Activated CD8-positive, alpha-beta memory T cell treated with anti-CD3 and anti-CD28 coated beads, Interleukin-2, amount 50 U/mL, for 24 hours (primary cell): ENCODE measurements around the gene SLC7A8.

Experiments used
- DNase-seq: peaks from one replicate; pipeline ENCODE4 v3.0.0-alpha.2; 2020; ENCODE audit errors: extremely low read depth

The SLC7A8 gene

DNA sequence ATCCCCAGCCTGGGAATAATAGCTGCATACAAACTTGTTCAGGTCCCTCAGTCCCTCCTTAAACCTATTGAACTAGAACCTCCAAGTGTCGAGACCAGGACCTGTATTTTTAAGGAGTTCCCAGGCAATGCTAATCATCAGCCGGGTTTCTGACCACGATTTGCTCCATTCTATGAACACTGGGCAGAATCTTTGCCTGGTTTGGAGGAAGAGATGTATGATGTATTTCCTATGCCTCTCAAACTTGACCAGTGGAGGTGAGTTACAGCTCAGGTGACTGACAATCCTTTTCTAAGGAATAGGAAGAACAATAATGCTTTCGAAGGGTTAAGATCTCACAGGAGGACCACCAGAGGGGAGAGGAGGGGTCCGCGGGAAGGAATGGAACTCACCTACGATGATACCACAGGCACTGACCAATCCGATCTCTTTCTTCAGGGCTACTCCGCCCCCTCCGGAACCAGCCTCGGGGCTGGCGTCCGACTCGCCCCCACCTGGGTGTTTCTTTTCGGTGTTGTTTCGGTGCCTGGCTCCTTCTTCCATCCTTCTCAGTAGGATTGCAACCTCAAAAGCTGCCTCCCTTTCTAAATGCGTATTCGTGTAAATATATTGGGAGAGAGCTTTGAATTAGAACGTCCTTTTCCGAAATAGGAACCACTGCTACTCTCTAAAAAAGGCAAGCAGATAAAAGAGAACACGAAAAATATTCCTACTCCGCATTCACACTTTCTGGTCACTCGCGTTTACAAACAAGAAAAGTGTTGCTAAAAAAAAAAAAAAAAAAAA, 895 bp downstream of the SLC7A8 start:
- no peak for DNase-seq

DNA sequence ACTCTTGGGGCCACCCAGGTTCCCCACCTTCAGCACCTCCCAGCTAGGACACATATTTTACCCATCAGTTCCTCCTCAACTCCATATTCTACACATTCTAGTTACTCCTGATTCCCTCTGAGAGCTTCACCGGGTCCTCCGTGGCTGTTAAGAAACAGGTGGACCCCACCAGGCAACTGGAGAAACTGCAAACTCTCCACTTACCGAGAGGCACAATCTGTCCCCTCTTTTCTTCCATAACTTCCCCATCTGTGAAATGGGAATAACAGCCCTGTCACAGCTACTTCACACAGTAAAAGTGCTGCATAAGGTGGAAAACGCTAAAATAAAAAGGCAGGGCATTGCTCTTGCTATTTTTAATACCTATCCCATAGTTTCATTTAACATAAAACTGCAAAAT, 1.5 kb downstream of the SLC7A8 start:
- no peak for DNase-seq

DNA sequence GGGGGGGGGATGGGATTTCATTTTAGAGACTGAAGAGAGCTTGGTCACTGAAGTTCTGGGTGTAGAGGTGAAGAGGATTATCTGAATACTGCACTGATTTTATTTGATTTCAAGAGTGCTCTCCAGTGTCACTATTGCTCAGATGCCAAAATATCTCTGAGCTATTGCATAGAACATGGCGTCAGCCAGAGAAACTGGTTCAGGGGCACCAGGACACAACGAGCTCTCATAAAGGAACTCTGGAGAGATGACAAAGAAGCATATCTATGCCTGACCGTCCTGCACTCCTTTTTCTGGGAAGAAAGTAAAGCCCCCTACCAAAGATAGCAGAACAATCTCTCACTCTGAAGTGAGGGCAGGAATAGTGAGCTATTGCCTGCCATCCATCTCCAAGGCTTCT, 2.0 kb downstream of the SLC7A8 start:
- DNase-seq = no peak

DNA sequence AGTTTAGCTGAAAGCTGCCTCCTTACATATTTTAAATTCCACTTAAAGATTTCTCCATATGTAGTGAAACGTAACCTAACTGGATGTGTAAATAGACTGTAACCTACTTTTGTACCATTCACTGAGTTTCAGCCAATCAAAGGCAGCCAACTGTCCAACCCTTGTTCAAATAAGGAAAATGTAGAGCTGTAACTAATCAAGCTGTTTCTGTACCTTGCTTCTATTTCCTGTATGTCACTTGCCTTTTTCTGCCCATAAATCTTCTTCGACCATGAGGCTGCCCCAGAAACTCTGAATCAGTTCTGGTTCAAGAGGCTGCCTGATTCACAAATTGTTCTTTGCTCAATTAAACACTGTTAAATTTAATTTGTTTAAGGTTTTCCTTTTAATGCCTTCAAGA, 6.3 kb downstream of the SLC7A8 start:
- no peak for DNase-seq

DNA sequence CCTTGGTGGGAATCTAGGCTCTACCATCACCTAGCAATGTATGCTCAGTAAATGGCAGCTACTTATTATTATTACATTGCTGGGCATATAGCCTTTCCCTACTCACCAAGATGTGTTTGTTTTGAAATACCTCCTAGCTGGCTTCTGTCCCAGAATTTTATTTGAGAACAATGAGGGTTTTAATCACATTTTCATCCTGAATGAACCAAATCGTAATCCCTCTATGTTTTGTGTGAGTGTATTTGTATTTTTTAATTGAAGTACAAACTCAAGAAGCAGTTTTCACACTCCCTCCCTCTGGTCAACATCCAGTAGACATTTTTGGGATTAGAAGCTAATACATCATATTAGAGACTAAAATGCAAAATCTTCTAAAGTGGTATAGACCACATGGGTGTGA, 7.6 kb downstream of the SLC7A8 start:
- DNase-seq = no peak

DNA sequence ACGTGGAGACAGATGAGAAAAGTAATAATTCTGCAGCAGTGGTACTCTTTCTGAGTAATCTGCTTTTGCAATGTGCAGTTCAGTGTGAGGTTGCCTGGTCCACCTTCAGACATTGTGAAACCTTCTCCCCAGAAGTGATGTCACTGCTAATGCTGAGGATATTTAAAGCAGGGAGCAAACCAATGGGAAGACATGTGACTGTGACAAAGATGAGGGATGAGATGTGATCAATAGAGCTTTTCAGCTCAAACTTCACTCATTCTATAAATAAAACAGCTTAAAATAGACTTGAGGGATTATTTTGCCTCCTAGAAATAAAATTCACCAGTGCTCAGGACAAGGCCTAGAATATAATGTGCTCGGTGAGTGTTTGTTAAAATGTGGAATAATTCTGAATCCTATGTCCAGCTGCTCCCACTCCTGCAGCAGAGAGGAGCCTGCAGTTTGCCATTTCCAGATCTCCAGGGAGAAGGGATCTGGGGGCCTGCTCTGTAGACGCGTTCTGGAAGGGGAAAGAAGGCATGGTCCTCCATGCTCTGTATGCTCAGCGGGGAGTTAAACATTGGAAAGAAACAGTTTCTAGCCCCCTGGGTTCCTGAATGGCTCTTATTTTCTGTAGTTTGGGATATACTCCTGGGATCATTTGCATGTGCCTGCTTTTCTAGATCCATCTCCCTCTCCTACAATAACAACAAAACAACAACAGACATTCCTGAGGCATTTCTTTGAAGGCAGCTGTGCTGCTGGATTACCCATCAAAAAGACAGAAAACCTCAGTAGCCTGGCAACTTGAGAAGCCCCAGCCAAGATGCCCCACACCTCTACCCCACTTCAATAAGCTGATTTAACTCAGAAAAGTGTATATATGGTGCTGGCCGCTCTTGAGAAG, 8.9 kb downstream of the SLC7A8 start:
- no peak for DNase-seq

DNA sequence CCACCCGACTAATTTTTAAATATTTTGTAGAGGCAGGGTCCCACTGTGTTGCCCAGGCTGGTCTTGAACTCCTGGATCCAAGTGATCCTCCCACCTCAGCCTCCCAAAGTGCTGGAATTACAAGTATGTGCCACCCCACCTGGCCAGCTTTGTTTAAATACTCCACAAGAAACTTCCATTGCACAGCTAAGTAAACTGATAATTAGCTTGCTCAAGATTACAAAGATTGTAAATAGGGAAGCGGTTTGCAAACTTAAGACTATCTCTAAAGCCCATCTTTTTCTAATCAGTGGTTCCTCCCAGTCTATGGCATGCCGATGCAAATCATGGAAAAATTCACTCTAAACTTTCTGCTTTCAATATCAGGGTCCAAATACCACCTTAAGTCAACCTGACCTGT, 9.7 kb downstream of the SLC7A8 start:
- no peak for DNase-seq

DNA sequence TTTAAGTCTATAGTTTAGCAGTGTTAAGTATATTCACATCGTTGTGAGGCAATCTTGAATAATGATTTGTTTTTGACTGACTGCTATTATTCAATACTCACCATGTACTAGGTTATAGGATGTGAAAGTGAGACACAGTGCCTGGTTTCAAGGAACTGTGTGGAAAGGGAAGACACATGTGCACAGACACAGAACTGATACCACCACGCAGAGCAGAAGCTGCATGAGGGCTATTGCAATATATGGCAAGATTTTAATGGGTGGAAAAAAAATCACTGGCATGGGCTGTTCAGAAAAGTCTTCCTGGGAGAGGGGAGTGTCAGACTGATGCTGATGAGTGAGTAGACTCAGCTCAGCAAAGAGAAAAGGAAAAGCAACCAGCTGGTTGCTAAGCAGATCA, 10.4 kb downstream of the SLC7A8 start:
- no peak for DNase-seq

DNA sequence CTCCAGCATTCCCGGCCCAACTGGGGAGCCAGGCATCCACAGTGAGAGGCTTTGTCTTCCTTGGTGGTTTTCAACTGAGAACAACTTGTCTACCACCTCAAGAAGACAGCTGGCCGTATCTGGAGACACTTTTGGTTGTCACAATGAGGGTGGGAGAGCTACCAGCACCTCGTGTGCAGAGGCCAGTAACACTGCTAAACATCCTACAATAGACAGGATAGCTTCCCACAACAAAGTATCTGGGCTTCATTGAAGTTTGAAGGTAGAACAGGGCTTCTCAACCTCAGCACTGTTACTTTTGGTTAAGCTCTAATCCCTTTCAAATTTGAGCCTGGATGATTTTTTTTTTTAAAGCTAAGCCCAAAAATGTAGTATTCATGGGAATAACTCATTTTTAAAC, 10.9 kb downstream of the SLC7A8 start:
- DNase-seq = no peak

DNA sequence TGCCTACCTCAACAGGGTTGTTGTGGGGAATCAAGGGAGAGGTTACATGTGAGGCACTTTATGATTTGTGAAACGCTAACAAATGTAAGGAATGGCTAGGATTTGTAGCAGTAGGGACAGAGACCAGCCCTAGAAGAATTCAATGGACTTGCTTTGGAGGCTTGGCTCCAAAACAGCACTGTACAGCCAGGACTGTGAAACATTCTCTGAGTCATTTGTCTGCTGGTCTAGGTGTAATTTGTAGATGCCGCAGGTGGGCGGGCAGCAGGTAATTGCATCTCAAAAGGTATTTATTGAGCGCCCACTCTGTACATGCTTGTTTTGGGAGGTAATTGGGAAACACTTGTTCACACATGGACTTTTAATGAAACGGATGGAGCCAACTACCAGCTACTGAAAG, 11.4 kb downstream of the SLC7A8 start:
- DNase-seq = no peak

DNA sequence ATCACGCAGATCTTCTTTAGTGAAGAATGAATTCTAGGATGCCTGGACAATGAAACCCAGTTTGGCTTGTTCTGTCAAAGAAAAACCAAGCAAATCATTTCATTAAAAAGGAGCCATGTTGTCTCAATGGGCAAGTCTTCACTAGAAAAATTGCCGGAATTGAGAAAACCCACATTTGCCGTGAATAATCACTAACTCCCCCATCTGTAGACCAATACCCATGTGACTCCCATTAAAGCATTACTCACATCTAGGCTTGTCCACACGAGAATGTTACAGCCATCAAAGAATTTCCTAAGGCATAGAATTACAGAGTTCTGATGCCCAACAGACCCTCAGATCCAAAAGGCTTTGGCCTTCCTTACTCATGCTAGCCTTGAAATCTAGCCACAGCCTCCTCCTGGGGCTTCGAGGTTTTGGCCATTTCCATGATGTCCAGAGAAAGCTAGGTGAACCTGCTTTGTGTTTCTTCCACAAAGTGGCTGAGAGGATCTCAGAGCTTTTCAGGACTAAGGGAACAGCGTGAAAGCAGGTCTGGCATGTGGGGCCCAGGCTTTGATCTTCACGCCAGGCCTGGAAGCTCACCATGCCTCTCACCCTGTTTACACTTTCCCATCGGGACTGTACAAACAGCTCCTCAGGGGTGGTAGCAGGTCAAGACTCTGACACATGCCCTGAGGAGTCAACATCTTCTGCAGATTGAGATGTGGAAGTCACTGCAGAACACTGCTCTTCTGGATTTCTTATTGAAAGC, 12.1 kb downstream of the SLC7A8 start:
- DNase-seq = no peak

DNA sequence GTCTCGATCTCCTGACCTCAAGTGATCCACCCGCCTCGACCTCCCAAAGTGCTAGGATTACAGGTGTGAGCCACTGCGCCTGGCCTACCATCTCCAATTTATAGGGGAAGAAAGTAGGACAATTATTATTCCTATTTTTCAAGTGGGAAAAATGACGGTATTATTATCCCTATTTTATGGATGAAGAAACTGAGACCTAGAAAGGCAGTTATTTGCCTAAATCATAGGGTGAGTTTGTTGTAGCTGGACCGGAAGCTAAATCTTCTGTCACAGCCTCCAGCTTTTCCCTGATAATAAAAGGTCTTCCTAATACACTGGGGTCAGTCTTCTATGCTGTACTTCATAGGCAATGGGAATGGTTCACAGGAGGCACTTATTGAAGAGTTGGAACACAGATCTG, 13.8 kb downstream of the SLC7A8 start:
- DNase-seq = no peak

DNA sequence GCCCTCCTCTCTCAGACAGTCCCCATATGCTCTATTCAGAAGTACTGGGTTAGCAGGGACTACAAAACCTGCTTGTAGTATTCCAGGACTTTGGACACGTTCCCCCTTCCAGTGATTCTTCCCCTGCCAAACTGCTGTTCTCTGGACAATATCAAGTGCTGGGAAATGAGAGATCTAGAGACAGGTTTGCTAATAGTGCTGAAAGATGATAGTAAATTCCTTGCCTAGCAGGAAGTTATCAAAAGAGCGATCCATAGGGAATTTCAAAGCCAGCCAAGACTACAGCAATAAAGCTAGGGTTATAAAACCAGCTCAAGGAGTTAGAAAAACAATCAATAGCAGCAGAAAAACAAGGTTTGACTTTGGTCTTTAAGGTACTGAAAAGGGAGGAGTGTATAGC, 15.2 kb downstream of the SLC7A8 start:
- DNase-seq = no peak

DNA sequence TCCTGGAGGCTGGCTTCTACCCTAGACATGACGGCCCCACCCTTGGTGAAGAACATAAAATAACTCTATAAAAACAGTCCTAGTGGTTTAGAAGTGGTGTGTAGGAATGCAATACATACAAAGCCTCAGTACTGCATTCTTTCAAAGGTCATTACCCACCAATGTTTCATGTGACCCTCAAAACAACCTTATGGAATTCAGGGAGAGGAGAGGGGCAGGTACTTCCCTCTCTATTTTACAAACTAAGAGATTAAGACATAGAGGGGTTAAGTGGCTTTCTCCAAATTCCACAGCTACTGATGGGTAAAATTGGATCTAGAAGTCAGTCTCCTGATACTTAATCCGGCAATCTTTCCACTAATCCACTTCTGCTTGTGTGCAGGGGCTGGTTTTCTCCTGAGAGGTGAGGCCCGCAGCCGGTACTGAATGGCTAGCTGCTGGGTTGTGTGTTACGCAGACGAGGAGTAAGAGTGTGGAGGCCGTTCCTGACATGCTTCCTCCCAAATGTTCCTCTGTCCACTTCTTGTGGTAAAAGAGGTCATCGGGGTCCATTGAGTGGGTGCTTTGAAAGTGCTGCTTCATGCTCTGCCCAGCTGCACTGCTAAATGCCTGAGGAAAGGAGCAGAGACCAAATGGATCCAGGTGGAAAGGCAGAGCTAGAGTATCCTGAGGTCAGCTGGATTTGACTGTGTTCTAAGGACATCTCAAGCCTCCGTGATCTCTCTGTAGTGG, 16.2 kb downstream of the SLC7A8 start:
- no peak for DNase-seq

DNA sequence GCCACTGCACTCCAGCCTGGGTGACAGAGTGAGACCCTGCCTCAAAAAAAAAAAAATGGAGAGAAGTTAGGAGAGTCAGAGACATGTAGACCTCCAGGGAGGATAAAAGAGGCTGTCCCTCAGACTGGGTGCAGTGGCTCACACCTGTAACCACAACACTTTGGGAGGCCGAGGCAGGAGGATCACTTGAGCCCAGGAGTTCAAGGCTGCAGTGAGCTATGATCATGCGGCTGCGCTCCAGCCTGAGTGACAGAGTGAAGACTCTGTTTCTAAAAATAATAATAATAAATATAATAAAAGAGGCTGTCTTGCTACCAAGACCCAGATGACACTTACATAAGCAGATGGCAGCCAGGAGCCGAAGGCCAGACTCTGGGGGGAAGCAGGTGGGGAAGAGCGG, 18.5 kb downstream of the SLC7A8 start:
- DNase-seq = no peak

DNA sequence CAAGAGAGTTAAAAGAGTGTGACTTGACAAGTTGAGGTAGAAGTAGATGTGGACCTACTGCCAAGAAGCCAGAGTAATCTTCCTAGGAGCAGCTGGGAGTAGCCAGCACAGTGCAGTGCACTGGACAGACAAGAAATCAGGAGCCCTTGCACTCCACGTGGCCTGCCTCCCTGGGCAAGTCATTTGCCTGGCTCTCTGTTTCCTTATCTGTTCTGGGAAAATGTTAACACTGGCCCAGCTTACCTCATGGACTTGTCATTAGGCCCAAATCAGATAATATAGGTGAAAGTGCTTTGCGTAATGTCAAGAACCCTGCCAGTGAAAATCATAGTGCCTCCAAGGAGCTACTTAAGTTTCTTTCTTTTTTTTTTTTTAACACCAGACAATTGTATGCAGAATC, 19.2 kb downstream of the SLC7A8 start:
- no peak for DNase-seq

DNA sequence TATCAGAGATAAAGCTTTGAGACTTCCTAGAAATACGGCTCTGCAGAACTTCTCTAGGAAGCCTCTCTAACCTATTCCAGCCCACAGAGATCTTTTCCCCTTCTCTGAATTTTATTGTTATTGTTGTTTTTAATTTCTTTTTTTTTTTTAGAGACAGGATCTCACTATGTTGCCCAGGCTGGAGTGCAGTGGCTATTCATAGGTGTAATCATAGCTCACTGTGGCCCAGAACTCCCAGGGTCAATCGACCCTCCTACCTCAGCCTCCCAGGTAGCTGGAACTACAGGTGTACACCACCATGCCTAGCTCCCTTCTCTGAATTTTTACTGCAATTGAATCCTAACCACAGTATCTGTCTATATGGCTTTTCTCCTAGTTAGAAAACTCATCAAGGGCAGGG, 19.6 kb downstream of the SLC7A8 start:
- no peak for DNase-seq

DNA sequence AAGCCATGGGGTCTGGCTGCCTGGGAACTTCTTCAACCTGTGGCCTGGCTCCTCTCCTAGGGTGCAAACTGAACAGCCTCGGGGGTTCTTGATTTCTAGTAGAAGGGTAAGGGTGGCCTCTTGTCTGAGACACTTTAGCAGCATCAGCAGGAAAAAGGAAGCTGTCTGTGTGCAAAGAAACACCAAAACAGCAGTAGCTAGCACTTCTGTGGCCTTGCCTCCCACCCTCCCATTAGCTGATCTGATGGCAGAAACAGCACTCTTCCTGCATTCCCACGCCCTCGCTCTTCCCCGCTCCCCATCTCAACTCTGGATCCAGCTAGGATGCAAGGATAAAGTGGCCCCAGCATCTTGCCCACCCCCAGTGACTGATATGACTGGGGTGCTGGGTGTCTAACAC, 20.7 kb downstream of the SLC7A8 start:
- no peak for DNase-seq

DNA sequence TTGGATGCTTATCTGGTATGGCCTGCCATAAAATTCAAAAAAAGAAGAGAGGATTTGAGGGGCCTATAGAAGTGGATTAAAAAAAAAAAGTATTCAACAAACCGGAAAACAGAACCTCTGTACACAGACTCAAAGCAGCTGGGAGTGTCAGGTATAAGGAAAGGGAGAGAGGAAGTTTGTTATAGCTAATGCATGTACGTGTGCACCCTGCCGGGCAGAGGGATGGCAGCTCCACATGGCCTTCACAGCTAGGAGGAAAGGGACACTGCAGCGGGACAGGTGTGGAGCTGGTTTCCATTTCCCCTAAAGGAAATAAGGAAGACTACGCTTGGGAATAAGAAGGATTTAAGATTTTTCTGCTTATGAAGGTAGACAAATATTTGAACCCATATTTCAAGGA, 21.5 kb downstream of the SLC7A8 start:
- DNase-seq = no peak

DNA sequence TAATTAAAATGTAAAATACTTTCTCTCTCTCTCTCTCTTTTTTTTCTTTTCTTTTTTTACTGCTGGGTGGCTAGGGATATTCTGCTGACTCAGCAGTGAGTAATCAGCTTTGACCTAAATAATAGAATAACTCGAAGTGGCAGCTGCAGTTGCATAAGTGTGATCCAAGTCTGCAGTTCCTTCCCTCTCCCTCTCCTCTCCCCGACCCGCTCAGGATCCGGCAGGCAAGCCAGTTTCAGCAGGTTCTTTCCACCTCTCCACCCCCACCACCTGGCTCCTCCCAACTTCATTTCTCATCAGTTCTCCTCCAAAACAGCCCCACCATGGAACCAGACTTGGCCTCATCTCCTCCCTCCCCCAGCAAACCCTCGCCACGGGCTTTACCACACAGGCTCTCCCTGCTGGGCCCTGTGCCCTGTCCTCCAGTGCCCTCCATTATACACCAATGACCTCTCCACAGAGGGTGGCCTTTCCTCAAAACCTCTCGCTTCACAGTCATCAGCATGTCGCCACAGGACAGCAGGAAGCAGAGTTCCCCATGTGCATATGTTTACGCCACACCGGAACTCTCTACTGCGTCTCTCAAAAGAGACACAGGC, 22.4 kb downstream of the SLC7A8 start:
- no peak for DNase-seq

DNA sequence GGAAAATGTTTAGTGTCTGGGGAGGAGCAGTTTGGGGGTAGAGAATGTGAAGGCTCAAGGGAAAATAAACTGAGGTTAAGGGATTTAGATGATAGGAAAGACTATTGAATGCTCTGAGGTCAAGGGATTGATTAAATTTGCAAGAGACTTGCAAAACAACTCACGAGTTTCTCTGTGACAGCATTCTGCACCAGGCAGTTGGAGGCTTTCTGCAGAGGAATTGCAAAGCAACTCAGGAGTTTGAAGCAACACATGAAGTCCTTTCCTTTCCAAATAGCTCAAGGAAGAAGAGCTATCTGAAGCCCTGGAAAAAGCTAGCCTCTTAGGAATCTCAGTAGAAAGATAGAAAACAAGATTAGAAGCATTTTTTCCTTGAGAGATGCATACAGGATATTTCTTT, 23.9 kb downstream of the SLC7A8 start:
- no peak for DNase-seq
